Measurements from ENCODE around the gene APLP2. TPM values are rescaled to one million over a fixed set of nuclear protein-coding genes. Genes with fewer than 3 reads are reported as not detected.
A peak's percentile ranks its signal among the peaks of the same experiment; 100 is the strongest.

The APLP2 gene
- total RNA-seq, 1 experiment from 2014 or later, result 345 TPM

DNA sequence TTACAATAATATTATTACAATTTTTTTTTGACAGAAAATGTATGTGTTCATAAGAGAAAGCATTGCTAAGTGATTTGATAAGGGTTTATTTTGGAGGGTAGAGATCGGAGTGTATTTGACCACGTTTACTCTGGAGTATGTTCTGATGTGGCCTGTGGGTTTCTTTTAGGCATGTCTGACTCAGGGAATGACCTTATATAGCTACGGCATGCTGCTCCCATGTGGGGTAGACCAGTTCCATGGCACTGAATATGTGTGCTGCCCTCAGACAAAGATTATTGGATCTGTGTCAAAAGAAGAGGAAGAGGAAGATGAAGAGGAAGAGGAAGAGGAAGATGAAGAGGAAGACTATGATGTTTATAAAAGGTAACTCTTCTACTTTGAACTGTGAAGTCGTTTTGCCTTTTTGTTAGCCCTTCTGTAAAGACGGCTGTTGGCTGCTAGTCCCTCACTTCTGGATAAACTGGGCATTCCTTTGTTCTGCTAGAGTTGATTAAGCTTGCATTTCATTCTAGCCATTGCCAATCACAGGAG lies 51.8 kb downstream of the APLP2 start (continued):
- TF ChIP-seq ZNF281 (CRISPR knock-in tag; IDR thresholded peaks at IDR 0.05), result no peak
- TF ChIP-seq NFATC4 (CRISPR knock-in tag; IDR thresholded peaks at IDR 0.05), result no peak

DNA sequence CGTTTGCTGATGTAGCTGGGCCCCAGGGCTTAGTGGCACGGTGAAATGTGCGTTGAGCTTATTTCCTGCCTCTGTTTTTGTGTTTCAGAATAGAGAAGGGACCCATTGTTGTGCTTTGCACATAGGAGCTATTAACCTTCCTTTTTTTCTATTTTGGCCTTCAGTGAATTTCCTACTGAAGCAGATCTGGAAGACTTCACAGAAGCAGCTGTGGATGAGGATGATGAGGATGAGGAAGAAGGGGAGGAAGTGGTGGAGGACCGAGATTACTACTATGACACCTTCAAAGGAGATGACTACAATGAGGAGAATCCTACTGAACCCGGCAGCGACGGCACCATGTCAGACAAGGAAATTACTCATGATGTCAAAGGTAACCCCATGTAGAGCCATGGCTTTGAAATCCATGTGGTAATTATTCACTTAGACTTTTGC lies 52.5 kb downstream of the APLP2 start:
- Mint-ChIP-seq H3K27ac (peak overlapping the region; percentile 64; the same call in 1 of the 2 replicates), H3K36me3 (peaks cover 56% of the 10 kb centered on the region), H3K4me3 (no peak overlapping the region), H3K27me3 (ENCODE audit: low read depth) (no peaks in the 10 kb centered on the region), H3K9me3 (no peaks in the 10 kb centered on the region), H3K4me1 (peaks cover 14% of the 10 kb centered on the region)
- ATAC-seq (no peak), DNase-seq (ENCODE audit: low spot score) (no peak)
- ChIA-PET CTCF (interaction anchor here (1.0 to 2.8 kb wide), 2 partner anchors 10 to 24 kb away, joined by 4 to 16 read pairs; no protein-coding TSS in a partner anchor), POLR2A (interaction anchor here (1.0 kb wide), 1 partner anchor 201 kb away, joined by 3 read pairs; no protein-coding TSS in a partner anchor)
- TF ChIP-seq, protein P1, sequence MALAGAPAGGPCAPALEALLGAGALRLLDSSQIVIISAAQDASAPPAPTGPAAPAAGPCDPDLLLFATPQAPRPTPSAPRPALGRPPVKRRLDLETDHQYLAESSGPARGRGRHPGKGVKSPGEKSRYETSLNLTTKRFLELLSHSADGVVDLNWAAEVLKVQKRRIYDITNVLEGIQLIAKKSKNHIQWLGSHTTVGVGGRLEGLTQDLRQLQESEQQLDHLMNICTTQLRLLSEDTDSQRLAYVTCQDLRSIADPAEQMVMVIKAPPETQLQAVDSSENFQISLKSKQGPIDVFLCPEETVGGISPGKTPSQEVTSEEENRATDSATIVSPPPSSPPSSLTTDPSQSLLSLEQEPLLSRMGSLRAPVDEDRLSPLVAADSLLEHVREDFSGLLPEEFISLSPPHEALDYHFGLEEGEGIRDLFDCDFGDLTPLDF (CRISPR knock-in tag; IDR thresholded peaks at IDR 0.05), result no peak
- TF ChIP-seq MAX (CRISPR knock-in tag; IDR thresholded peaks at IDR 0.05), result no peak
- no peak for TF ChIP-seq ZNF281 (CRISPR knock-in tag; IDR thresholded peaks at IDR 0.05)
- TF ChIP-seq, protein P2, sequence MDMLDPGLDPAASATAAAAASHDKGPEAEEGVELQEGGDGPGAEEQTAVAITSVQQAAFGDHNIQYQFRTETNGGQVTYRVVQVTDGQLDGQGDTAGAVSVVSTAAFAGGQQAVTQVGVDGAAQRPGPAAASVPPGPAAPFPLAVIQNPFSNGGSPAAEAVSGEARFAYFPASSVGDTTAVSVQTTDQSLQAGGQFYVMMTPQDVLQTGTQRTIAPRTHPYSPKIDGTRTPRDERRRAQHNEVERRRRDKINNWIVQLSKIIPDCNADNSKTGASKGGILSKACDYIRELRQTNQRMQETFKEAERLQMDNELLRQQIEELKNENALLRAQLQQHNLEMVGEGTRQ (CRISPR knock-in tag; IDR thresholded peaks at IDR 0.05), result no peak
- no peak for TF ChIP-seq NR3C1 (CRISPR knock-in tag; conservative IDR thresholded peaks at IDR 0.05; ENCODE audit: low read depth)
- no peak for TF ChIP-seq ZNF121 (CRISPR knock-in tag; IDR thresholded peaks at IDR 0.05)
- no peak for TF ChIP-seq AFF4 (CRISPR knock-in tag; IDR thresholded peaks at IDR 0.05; ENCODE audit: borderline replicate concordance)
- TF ChIP-seq FOXK1 (CRISPR knock-in tag; IDR thresholded peaks at IDR 0.05), result no peak
- TF ChIP-seq, protein P3, sequence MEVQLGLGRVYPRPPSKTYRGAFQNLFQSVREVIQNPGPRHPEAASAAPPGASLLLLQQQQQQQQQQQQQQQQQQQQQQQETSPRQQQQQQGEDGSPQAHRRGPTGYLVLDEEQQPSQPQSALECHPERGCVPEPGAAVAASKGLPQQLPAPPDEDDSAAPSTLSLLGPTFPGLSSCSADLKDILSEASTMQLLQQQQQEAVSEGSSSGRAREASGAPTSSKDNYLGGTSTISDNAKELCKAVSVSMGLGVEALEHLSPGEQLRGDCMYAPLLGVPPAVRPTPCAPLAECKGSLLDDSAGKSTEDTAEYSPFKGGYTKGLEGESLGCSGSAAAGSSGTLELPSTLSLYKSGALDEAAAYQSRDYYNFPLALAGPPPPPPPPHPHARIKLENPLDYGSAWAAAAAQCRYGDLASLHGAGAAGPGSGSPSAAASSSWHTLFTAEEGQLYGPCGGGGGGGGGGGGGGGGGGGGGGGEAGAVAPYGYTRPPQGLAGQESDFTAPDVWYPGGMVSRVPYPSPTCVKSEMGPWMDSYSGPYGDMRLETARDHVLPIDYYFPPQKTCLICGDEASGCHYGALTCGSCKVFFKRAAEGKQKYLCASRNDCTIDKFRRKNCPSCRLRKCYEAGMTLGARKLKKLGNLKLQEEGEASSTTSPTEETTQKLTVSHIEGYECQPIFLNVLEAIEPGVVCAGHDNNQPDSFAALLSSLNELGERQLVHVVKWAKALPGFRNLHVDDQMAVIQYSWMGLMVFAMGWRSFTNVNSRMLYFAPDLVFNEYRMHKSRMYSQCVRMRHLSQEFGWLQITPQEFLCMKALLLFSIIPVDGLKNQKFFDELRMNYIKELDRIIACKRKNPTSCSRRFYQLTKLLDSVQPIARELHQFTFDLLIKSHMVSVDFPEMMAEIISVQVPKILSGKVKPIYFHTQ (CRISPR knock-in tag; IDR thresholded peaks at IDR 0.05), result no peak
- TF ChIP-seq GABPB1 (CRISPR knock-in tag; IDR thresholded peaks at IDR 0.05), result no peak
- TF ChIP-seq MYBL2 (CRISPR knock-in tag; IDR thresholded peaks at IDR 0.05), result no peak
- TF ChIP-seq PRRX2 (CRISPR knock-in tag; IDR thresholded peaks at IDR 0.05), result no peak
- no peak for TF ChIP-seq ELF4 (CRISPR knock-in tag; IDR thresholded peaks at IDR 0.05; ENCODE audit: low read depth)
- TF ChIP-seq STAT6 (CRISPR knock-in tag; conservative IDR thresholded peaks at IDR 0.05; ENCODE audit: low read depth), result no peak
- no peak for TF ChIP-seq CREM (CRISPR knock-in tag; IDR thresholded peaks at IDR 0.05)

All from WTC11 (cell line).